Esophagus muscularis mucosa (tissue), 3 donors: ENCODE measurements around the gene NOSIP.

Experiments used
- CTCF ChIP-seq, 3 experiments: fragments of 200-600 bp in 2 of 3; fragments of 450-650 bp in 1 of 3; sonication (generic) in 2 of 3; IDR thresholded peaks; one replicate each; pipeline ENCODE4 v1.5.1; 2017 to 2019; ENCODE audit warnings: antibody characterized with exemption in 3 of 3, mild to moderate bottlenecking in 2 of 3, moderate library complexity in 1 of 3
- POLR2AphosphoS5 ChIP-seq, 2 donors: sonication (generic); formaldehyde crosslinking; IDR thresholded peaks; one replicate each; pipeline ENCODE4 v1.6.1; 2017; ENCODE audit warnings: antibody characterized with exemption in 2 of 2

GRCh38 chr19:49557641-49558325 lies 22.6 kb downstream of the NOSIP start:
- TF ChIP-seq CTCF (IDR thresholded peaks at IDR 0.05), result no peak
- TF ChIP-seq POLR2AphosphoS5 (IDR thresholded peaks at IDR 0.05), result no peak
